Ovary (tissue), 3 donors: ENCODE data around the gene STRA6.

ENCODE experiments used
- CTCF ChIP-seq, 3 donors: fragments of 450-650 bp in 2 of 3; fragments of 200-600 bp in 1 of 3; IDR thresholded peaks; one replicate each; pipeline versions ENCODE4 v1.5.1 to v1.8.0; 2016 to 2022; ENCODE audit warnings: antibody characterized with exemption in 3 of 3, mild to moderate bottlenecking in 1 of 3
- EP300 ChIP-seq: sonication (generic); formaldehyde crosslinking; IDR thresholded peaks from one replicate; pipeline ENCODE4 v1.6.1; 2017; ENCODE audit warnings: antibody characterized with exemption
- POLR2A ChIP-seq: fragments of 450-650 bp; IDR thresholded peaks from one replicate; pipeline ENCODE4 v1.6.1; 2017; ENCODE audit warnings: antibody characterized with exemption, mild to moderate bottlenecking, moderate library complexity
- donor health status: DM: no; HTN: no; CAD: no.

GRCh38 chr15:74240897-74241614 lies 38.5 kb upstream of the STRA6 start:
- no peak for TF ChIP-seq CTCF (IDR thresholded peaks at IDR 0.05)
- TF ChIP-seq EP300 = no peak
- no peak for TF ChIP-seq POLR2A
